ENCODE measurements around the gene BRD1. TPM values are rescaled to one million over a fixed set of nuclear protein-coding genes. Genes with fewer than 3 reads are reported as not detected.
A peak's percentile ranks its signal among the peaks of the same experiment; 100 is the strongest.

Gene BRD1
- total and polyA plus RNA-seq, 2 donors, result 18.2 to 43.6 TPM

- Histone ChIP-seq H3K4me3 (ENCODE audit: low read length in 2 of 2) (no peak overlapping the region), H3K36me3 (ENCODE audit: control insufficient read depth in 2 of 2, insufficient read depth in 2 of 2, low read length in 1 of 2) (no peaks in the 10 kb centered on the region), H3K27me3 (ENCODE audit: control insufficient read depth in 2 of 2, insufficient read depth in 1 of 2, low read length in 1 of 2) (peaks cover 0 to 10% of the 10 kb centered on the region in 2 donors), H3K27ac (ENCODE audit: low read depth in 1 of 2, low read length in 1 of 2) (no peak overlapping the region), H3K9me3 (ENCODE audit: control insufficient read depth in 2 of 2, insufficient read depth in 1 of 2, low read length in 1 of 2) (peaks cover 2 to 3% of the 10 kb centered on the region in 2 donors), H3K4me1 (ENCODE audit: control insufficient read depth in 2 of 2, insufficient read depth in 2 of 2, low read length in 2 of 2) (peaks cover 0 to 13% of the 10 kb centered on the region in 2 donors)
- DNase-seq (ENCODE audit: low read depth in 6 of 9, low spot score in 9 of 9), result no peak
- WGBS, result 88% methylated on average over 13 of the region's 13 CpGs
These were observed 91.7 kb downstream of the BRD1 start for GRCh38 chr22:49735901-49736421.

GRCh38 chr22:49735411-49735900, 92.2 kb downstream of the BRD1 start:
- peaks cover 0 to 13% of the 10 kb centered on the region in 2 donors for H3K4me1 ChIP-seq (ENCODE audit: control insufficient read depth in 2 of 2, insufficient read depth in 2 of 2, low read length in 2 of 2)
- H3K36me3 ChIP-seq (ENCODE audit: control insufficient read depth in 2 of 2, insufficient read depth in 2 of 2, low read length in 1 of 2), result no peaks in the 10 kb centered on the region
- WGBS, result 57% methylated on average over 16 of the region's 16 CpGs
- DNase-seq (ENCODE audit: low read depth in 6 of 9, low spot score in 9 of 9), result peak in 3 of 9 donors; percentile 9 to 29 (median 22)
- H3K27ac ChIP-seq (ENCODE audit: low read depth in 1 of 2, low read length in 1 of 2), result no peak overlapping the region
- peaks cover 2 to 3% of the 10 kb centered on the region in 2 donors for H3K9me3 ChIP-seq (ENCODE audit: control insufficient read depth in 2 of 2, insufficient read depth in 1 of 2, low read length in 1 of 2)
- H3K4me3 ChIP-seq (ENCODE audit: low read length in 2 of 2), result no peak overlapping the region
- peaks cover 0 to 10% of the 10 kb centered on the region in 2 donors for H3K27me3 ChIP-seq (ENCODE audit: control insufficient read depth in 2 of 2, insufficient read depth in 1 of 2, low read length in 1 of 2)

- peaks cover 0 to 10% of the 10 kb centered on the region in 2 donors for H3K27me3 ChIP-seq (ENCODE audit: control insufficient read depth in 2 of 2, insufficient read depth in 1 of 2, low read length in 1 of 2)
- no peak for DNase-seq (ENCODE audit: low read depth in 6 of 9, low spot score in 9 of 9)
- H3K27ac ChIP-seq (ENCODE audit: low read depth in 1 of 2, low read length in 1 of 2), result no peak overlapping the region
- H3K9me3 ChIP-seq (ENCODE audit: control insufficient read depth in 2 of 2, insufficient read depth in 1 of 2, low read length in 1 of 2), result peaks cover 0 to 2% of the 10 kb centered on the region in 2 donors
- 95% methylated on average over 12 of the region's 12 CpGs for WGBS
- no peaks in the 10 kb centered on the region for H3K36me3 ChIP-seq (ENCODE audit: control insufficient read depth in 2 of 2, insufficient read depth in 2 of 2, low read length in 1 of 2)
- H3K4me3 ChIP-seq (ENCODE audit: low read length in 2 of 2), result no peak overlapping the region
- H3K4me1 ChIP-seq (ENCODE audit: control insufficient read depth in 2 of 2, insufficient read depth in 2 of 2, low read length in 2 of 2), result peaks cover 0 to 13% of the 10 kb centered on the region in 2 donors
These were observed 92.8 kb downstream of the BRD1 start for GRCh38 chr22:49734882-49735281.

- Histone ChIP-seq H3K4me3 (ENCODE audit: low read length in 2 of 2) (no peak overlapping the region), H3K36me3 (ENCODE audit: control insufficient read depth in 2 of 2, insufficient read depth in 2 of 2, low read length in 1 of 2) (no peaks in the 10 kb centered on the region), H3K27me3 (ENCODE audit: control insufficient read depth in 2 of 2, insufficient read depth in 1 of 2, low read length in 1 of 2) (peaks cover 0 to 14% of the 10 kb centered on the region in 2 donors), H3K9me3 (ENCODE audit: control insufficient read depth in 2 of 2, insufficient read depth in 1 of 2, low read length in 1 of 2) (peaks cover 0 to 2% of the 10 kb centered on the region in 2 donors), H3K27ac (ENCODE audit: low read depth in 1 of 2, low read length in 1 of 2) (no peak overlapping the region), H3K4me1 (ENCODE audit: control insufficient read depth in 2 of 2, insufficient read depth in 2 of 2, low read length in 2 of 2) (peaks cover 0 to 13% of the 10 kb centered on the region in 2 donors)
- no peak for DNase-seq (ENCODE audit: low read depth in 6 of 9, low spot score in 9 of 9)
- WGBS, result 85% methylated on average over 11 of the region's 11 CpGs
These were observed 93.3 kb downstream of the BRD1 start for GRCh38 chr22:49734390-49734789.

- H3K27me3 ChIP-seq (ENCODE audit: control insufficient read depth in 2 of 2, insufficient read depth in 1 of 2, low read length in 1 of 2), result peaks cover 0 to 21% of the 10 kb centered on the region in 2 donors
These were observed 94.0 kb downstream of the BRD1 start for GRCh38 chr22:49733631-49734030.

GRCh38 chr22:49730656-49731055, 97.0 kb downstream of the BRD1 start:
- H3K27me3 ChIP-seq (ENCODE audit: control insufficient read depth in 2 of 2, insufficient read depth in 1 of 2, low read length in 1 of 2), result peaks cover 15 to 48% of the 10 kb centered on the region in 2 donors
- WGBS, result 96% methylated on average over 9 of the region's 9 CpGs

More at GRCh38 chr22:49733631-49734030, 94.0 kb downstream of the BRD1 start:
- no peaks in the 10 kb centered on the region for H3K36me3 ChIP-seq (ENCODE audit: control insufficient read depth in 2 of 2, insufficient read depth in 2 of 2, low read length in 1 of 2)
- 52% methylated on average over 7 of the region's 7 CpGs for whole genome bisulfite sequencing
- no peak overlapping the region for H3K27ac ChIP-seq (ENCODE audit: low read depth in 1 of 2, low read length in 1 of 2)
- no peak overlapping the region for H3K4me3 ChIP-seq (ENCODE audit: low read length in 2 of 2)
- DNase-seq (ENCODE audit: low read depth in 6 of 9, low spot score in 9 of 9), result no peak
- H3K4me1 ChIP-seq (ENCODE audit: control insufficient read depth in 2 of 2, insufficient read depth in 2 of 2, low read length in 2 of 2), result peaks cover 0 to 14% of the 10 kb centered on the region in 2 donors
- H3K9me3 ChIP-seq (ENCODE audit: control insufficient read depth in 2 of 2, insufficient read depth in 1 of 2, low read length in 1 of 2), result peaks cover 0 to 2% of the 10 kb centered on the region in 2 donors

GRCh38 chr22:49728570-49729271, 99.0 kb downstream of the BRD1 start:
- H3K27ac ChIP-seq (ENCODE audit: low read depth in 1 of 2, low read length in 1 of 2), result no peak overlapping the region
- peaks cover 0 to 10% of the 10 kb centered on the region in 2 donors for H3K9me3 ChIP-seq (ENCODE audit: control insufficient read depth in 2 of 2, insufficient read depth in 1 of 2, low read length in 1 of 2)
- no peaks in the 10 kb centered on the region for H3K36me3 ChIP-seq (ENCODE audit: control insufficient read depth in 2 of 2, insufficient read depth in 2 of 2, low read length in 1 of 2)
- no peak for DNase-seq (ENCODE audit: low read depth in 6 of 9, low spot score in 9 of 9)
- no peak overlapping the region for H3K4me3 ChIP-seq (ENCODE audit: low read length in 2 of 2)
- H3K27me3 ChIP-seq (ENCODE audit: control insufficient read depth in 2 of 2, insufficient read depth in 1 of 2, low read length in 1 of 2), result peaks cover 19 to 62% of the 10 kb centered on the region in 2 donors
- H3K4me1 ChIP-seq (ENCODE audit: control insufficient read depth in 2 of 2, insufficient read depth in 2 of 2, low read length in 2 of 2), result peaks cover 4 to 18% of the 10 kb centered on the region in 2 donors
- WGBS, result 76% methylated on average over 31 of the region's 31 CpGs

More at GRCh38 chr22:49730656-49731055, 97.0 kb downstream of the BRD1 start:
- no peak for DNase-seq (ENCODE audit: low read depth in 6 of 9, low spot score in 9 of 9)
- peaks cover 0 to 19% of the 10 kb centered on the region in 2 donors for H3K4me1 ChIP-seq (ENCODE audit: control insufficient read depth in 2 of 2, insufficient read depth in 2 of 2, low read length in 2 of 2)
- no peaks in the 10 kb centered on the region for H3K9me3 ChIP-seq (ENCODE audit: control insufficient read depth in 2 of 2, insufficient read depth in 1 of 2, low read length in 1 of 2)
- H3K36me3 ChIP-seq (ENCODE audit: control insufficient read depth in 2 of 2, insufficient read depth in 2 of 2, low read length in 1 of 2), result no peaks in the 10 kb centered on the region
- H3K4me3 ChIP-seq (ENCODE audit: low read length in 2 of 2), result no peak overlapping the region
- H3K27ac ChIP-seq (ENCODE audit: low read depth in 1 of 2, low read length in 1 of 2), result no peak overlapping the region

GRCh38 chr22:49727881-49728569, 99.6 kb downstream of the BRD1 start:
- Histone ChIP-seq H3K27me3 (ENCODE audit: control insufficient read depth in 2 of 2, insufficient read depth in 1 of 2, low read length in 1 of 2) (peaks cover 19 to 64% of the 10 kb centered on the region in 2 donors), H3K4me1 (ENCODE audit: control insufficient read depth in 2 of 2, insufficient read depth in 2 of 2, low read length in 2 of 2) (peaks cover 4 to 15% of the 10 kb centered on the region in 2 donors), H3K36me3 (ENCODE audit: control insufficient read depth in 2 of 2, insufficient read depth in 2 of 2, low read length in 1 of 2) (no peaks in the 10 kb centered on the region), H3K4me3 (ENCODE audit: low read length in 2 of 2) (no peak overlapping the region), H3K9me3 (ENCODE audit: control insufficient read depth in 2 of 2, insufficient read depth in 1 of 2, low read length in 1 of 2) (peaks cover 0 to 14% of the 10 kb centered on the region in 2 donors), H3K27ac (ENCODE audit: low read depth in 1 of 2, low read length in 1 of 2) (no peak overlapping the region)
- peak in 1 of 9 donors; percentile 6 for DNase-seq (ENCODE audit: low read depth in 6 of 9, low spot score in 9 of 9)
- 15% methylated on average over 16 of the region's 16 CpGs for WGBS

All from thymus (tissue), 11 donors.